Measurements from ENCODE around the gene ZFAND6.
"Not testable (repeated sequence)": the region's sequence is repeated elsewhere in the genome, so short reads cannot be mapped to it uniquely, and the experiment has no call there.

Gene ZFAND6

DNA sequence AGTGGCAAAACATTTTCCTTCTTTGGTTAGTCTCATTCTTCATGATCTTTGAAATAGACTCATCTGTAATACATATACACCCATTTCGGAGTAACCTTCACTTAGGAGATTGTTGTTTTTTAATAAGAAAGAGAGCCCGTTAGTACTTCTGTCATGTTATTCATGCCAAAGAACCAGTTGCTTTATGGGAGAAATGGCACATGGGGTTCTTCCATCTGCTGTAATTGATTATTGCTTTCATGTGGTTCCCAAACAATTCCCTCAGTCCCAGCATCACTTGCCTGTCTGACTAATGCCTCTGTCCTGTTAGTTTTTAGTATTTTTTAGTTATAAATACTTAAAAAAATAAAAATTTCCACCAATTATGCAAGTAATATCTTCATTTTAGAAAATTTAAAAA, 59.5 kb downstream of the ZFAND6 start:
- H3K9me3 ChIP-seq (ENCODE audit: severe bottlenecking), result no peaks in the 10 kb centered on the region
- ATAC-seq (ENCODE audit: low read depth) (no peak), DNase-seq (ENCODE audit: low spot score) (no peak)
- TF ChIP-seq CTCF (IDR thresholded peaks at IDR 0.05; ENCODE audit: poor library complexity, severe bottlenecking), result no peak
- H3K36me3 ChIP-seq (ENCODE audit: low read depth), result peaks cover 43% of the 10 kb centered on the region
- no peaks in the 10 kb centered on the region for H3K4me1 ChIP-seq (ENCODE audit: insufficient read depth, poor library complexity, severe bottlenecking)
- no peak overlapping the region for H3K27ac ChIP-seq (ENCODE audit: poor library complexity, severe bottlenecking)
- H3K4me3 ChIP-seq (ENCODE audit: severe bottlenecking), result no peak overlapping the region
- no peaks in the 10 kb centered on the region for H3K27me3 ChIP-seq (ENCODE audit: insufficient read depth, poor library complexity, severe bottlenecking)

- no peak for TF ChIP-seq CTCF (IDR thresholded peaks at IDR 0.05; ENCODE audit: poor library complexity, severe bottlenecking)
- H3K4me1 ChIP-seq (ENCODE audit: insufficient read depth, poor library complexity, severe bottlenecking), result no peaks in the 10 kb centered on the region
- no peak overlapping the region for H3K27ac ChIP-seq (ENCODE audit: poor library complexity, severe bottlenecking)
- no peaks in the 10 kb centered on the region for H3K27me3 ChIP-seq (ENCODE audit: insufficient read depth, poor library complexity, severe bottlenecking)
- H3K4me3 ChIP-seq (ENCODE audit: severe bottlenecking), result no peak overlapping the region
- H3K36me3 ChIP-seq (ENCODE audit: low read depth), result peaks cover 56% of the 10 kb centered on the region
- DNase-seq (ENCODE audit: low spot score), result no peak
- no peaks in the 10 kb centered on the region for H3K9me3 ChIP-seq (ENCODE audit: severe bottlenecking)
- ATAC-seq (ENCODE audit: low read depth), result no peak
Observed at GRCh38 chr15:80120636-80121035, 61.2 kb downstream of the ZFAND6 start.

GRCh38 chr15:80121546-80121945, 62.1 kb downstream of the ZFAND6 start:
- no peak for ATAC-seq (ENCODE audit: low read depth)
- DNase-seq (ENCODE audit: low spot score), result no peak
- no peaks in the 10 kb centered on the region for H3K27me3 ChIP-seq (ENCODE audit: insufficient read depth, poor library complexity, severe bottlenecking)
- H3K36me3 ChIP-seq (ENCODE audit: low read depth), result peaks cover 65% of the 10 kb centered on the region
- H3K27ac ChIP-seq (ENCODE audit: poor library complexity, severe bottlenecking), result no peak overlapping the region
- no peaks in the 10 kb centered on the region for H3K9me3 ChIP-seq (ENCODE audit: severe bottlenecking)
- TF ChIP-seq CTCF (IDR thresholded peaks at IDR 0.05; ENCODE audit: poor library complexity, severe bottlenecking), result no peak
- H3K4me1 ChIP-seq (ENCODE audit: insufficient read depth, poor library complexity, severe bottlenecking), result no peaks in the 10 kb centered on the region
- H3K4me3 ChIP-seq (ENCODE audit: severe bottlenecking), result no peak overlapping the region

- no peaks in the 10 kb centered on the region for H3K27me3 ChIP-seq (ENCODE audit: insufficient read depth, poor library complexity, severe bottlenecking)
- H3K4me3 ChIP-seq (ENCODE audit: severe bottlenecking), result no peak overlapping the region
- no peaks in the 10 kb centered on the region for H3K4me1 ChIP-seq (ENCODE audit: insufficient read depth, poor library complexity, severe bottlenecking)
- no peak overlapping the region for H3K27ac ChIP-seq (ENCODE audit: poor library complexity, severe bottlenecking)
- no peaks in the 10 kb centered on the region for H3K9me3 ChIP-seq (ENCODE audit: severe bottlenecking)
- ATAC-seq (ENCODE audit: low read depth), result no peak
- no peak for TF ChIP-seq CTCF (IDR thresholded peaks at IDR 0.05; ENCODE audit: poor library complexity, severe bottlenecking)
- peaks cover 72% of the 10 kb centered on the region for H3K36me3 ChIP-seq (ENCODE audit: low read depth)
- no peak for DNase-seq (ENCODE audit: low spot score)
Observed at GRCh38 chr15:80123034-80123433, 63.6 kb downstream of the ZFAND6 start.

DNA sequence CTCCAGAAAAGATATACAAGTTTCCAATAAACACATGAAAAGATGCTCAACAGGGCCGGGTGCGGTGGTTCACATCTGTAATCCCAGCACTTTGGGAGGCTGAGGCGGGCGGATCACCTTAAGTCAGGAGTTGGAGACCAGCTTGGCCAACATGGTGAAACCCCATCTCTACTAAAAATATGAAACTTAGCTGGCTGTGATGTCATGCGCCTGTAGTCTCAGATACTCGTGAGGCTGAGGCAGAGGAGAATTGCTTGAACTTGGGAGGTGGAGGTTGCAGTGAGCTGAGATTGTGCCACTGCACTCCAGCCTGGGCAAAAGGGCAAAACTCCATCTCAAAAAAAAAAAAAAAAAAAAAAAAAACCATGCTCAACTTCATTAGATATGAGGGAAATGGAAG, 67.8 kb downstream of the ZFAND6 start:
- not testable (repeated sequence) for DNase-seq (ENCODE audit: low spot score); H3K4me1 ChIP-seq (ENCODE audit: insufficient read depth, poor library complexity, severe bottlenecking); ATAC-seq (ENCODE audit: low read depth); H3K9me3 ChIP-seq (ENCODE audit: severe bottlenecking); H3K4me3 ChIP-seq (ENCODE audit: severe bottlenecking); H3K27me3 ChIP-seq (ENCODE audit: insufficient read depth, poor library complexity, severe bottlenecking); H3K27ac ChIP-seq (ENCODE audit: poor library complexity, severe bottlenecking)
- peaks cover 68% of the 10 kb centered on the region for H3K36me3 ChIP-seq (ENCODE audit: low read depth)
